Sigmoid colon (tissue), 7 donors: Measurements from ENCODE around the gene CHCHD6. TPM values are rescaled to one million over a fixed set of nuclear protein-coding genes. Genes with fewer than 3 reads are reported as not detected.

Experiments used
- DNase-seq: peaks from one replicate; pipeline ENCODE4 v3.0.0-alpha.2; 2019
- H3K27ac ChIP-seq, 4 donors: fragments of 200-600 bp; sonication (generic); one replicate each; pipeline ENCODE4 v1.5.1; 2016 to 2019; ENCODE audit warnings: mild to moderate bottlenecking in 1 of 4
- H3K27me3 ChIP-seq, 3 donors: fragments of 200-600 bp; sonication (generic); one replicate each; pipeline ENCODE4 v1.5.1; 2019; ENCODE audit warnings: mild to moderate bottlenecking in 1 of 3
- H3K36me3 ChIP-seq, 4 donors: fragments of 200-600 bp; sonication (generic); one replicate each; pipeline ENCODE4 v1.5.1; 2016 to 2019
- H3K4me1 ChIP-seq, 4 donors: fragments of 200-600 bp; sonication (generic); one replicate each; pipeline ENCODE4 v1.5.1; 2017 to 2019
- H3K4me3 ChIP-seq, 4 donors: fragments of 200-600 bp; sonication (generic); one replicate each; pipeline ENCODE4 v1.5.1; 2017 to 2019; ENCODE audit warnings: mild to moderate bottlenecking in 2 of 4, moderate library complexity in 1 of 4
- H3K9me3 ChIP-seq, 4 donors: fragments of 200-600 bp in 3 of 4; sonication (generic) in 3 of 4; one replicate each; pipeline versions ENCODE4 v1.5.1 to v1.6.1; 2013 to 2019
- EP300 ChIP-seq, 4 donors: sonication (generic); formaldehyde crosslinking; IDR thresholded peaks; one replicate each; pipeline ENCODE4 v1.6.1; 2017; ENCODE audit warnings: antibody characterized with exemption in 4 of 4
- POLR2A ChIP-seq, 2 donors: fragments of 450-650 bp; IDR thresholded peaks; one replicate each; pipeline ENCODE4 v1.6.1; 2016; ENCODE audit warnings: antibody characterized with exemption in 2 of 2, mild to moderate bottlenecking in 2 of 2, moderate library complexity in 2 of 2
- POLR2AphosphoS5 ChIP-seq, 4 donors: sonication (generic); formaldehyde crosslinking; IDR thresholded peaks; one replicate each; pipeline ENCODE4 v1.6.1; 2017; ENCODE audit warnings: antibody characterized with exemption in 4 of 4
- WGBS, 2 donors: extraction: QIAGEN DNeasy Blood & Tissue Kit; methylation state at CpG; one replicate each; pipeline ENCODE4 v1.1.7; 2013; 5-methylcytosine and 5-hydroxymethylcytosine counted together
- intact Hi-C: fragments of 100-400 bp; cut with DNase I; formaldehyde crosslinking; loops from one replicate; pipeline ENCODE4 v1.15.1; 2023
- polyA plus RNA-seq, 3 donors: library from polyadenylated mRNA; stranded (reverse); fragments of 200-250 nt; gene quantifications; one replicate each; pipeline ENCODE4 v1.2.3, GENCODE V29; 2013
- total RNA-seq, 4 donors: library from RNA; depleted of rRNA; stranded (reverse); fragments of >200 nt; gene quantifications; one replicate each; pipeline ENCODE4 v1.1.0, GENCODE V29; 2016
- TF ChIP-seq, protein P1 (sequence below), 4 experiments: fragments of 450-650 bp in 3 of 4; fragments of 200-600 bp in 1 of 4; IDR thresholded peaks; one replicate each; pipeline ENCODE4 v1.5.1; 2016 to 2019; ENCODE audit warnings: antibody characterized with exemption in 4 of 4, mild to moderate bottlenecking in 3 of 4, moderate library complexity in 2 of 4
- donor health status: healthy with polysubstance abuse.
- donor health status: Bipolar disorder and iron deficiency.
- donor health status: healthy.

Gene CHCHD6
- total and polyA plus RNA-seq, 7 donors: 8.0 to 20.9 (median 14.4) TPM

DNA sequence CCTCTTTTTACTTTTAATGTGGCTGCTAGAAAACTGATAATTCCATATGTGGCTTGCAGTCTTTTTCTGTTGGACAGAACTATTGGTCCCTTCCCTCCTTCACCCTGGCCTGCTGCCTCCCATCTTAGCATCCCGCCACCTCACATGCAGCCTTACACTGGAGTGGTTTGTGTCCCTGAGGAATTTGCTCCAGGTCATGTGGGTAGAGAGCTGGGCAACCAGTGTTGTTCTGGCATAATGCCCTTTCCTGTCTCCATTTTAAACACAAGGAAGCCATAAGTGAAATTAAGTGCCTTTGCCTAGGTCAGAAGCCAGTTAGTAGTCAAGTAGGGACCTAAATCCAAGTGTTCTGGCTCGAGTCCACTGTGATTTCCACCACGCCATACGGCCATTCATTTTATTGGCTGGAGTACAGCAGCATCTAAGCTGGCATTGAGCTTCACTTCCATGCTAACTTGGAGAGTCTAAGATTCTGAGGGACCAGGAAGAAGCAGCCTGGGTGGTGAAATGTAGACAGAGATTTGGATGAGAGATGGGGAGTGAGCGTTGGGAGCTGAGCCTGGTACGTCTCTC, 232.9 kb downstream of the CHCHD6 start:
- Histone ChIP-seq H3K4me3 (no peak overlapping the region), H3K9me3 (no peaks in the 10 kb centered on the region), H3K27me3 (no peaks in the 10 kb centered on the region), H3K36me3 (no peaks in the 10 kb centered on the region), H3K4me1 (peaks cover 0 to 14% (median 7%) of the 10 kb centered on the region in 4 donors), H3K27ac (no peak overlapping the region)
- intact Hi-C loops: no loop called here
- WGBS, 2 donors: 89 to 91% methylated on average over 6 of the region's 6 CpGs
- no peak for TF ChIP-seq POLR2A (IDR thresholded peaks at IDR 0.05)
- no peak for TF ChIP-seq EP300 (IDR thresholded peaks at IDR 0.05)
- TF ChIP-seq POLR2AphosphoS5 (IDR thresholded peaks at IDR 0.05): no peak
- TF ChIP-seq, protein P1, sequence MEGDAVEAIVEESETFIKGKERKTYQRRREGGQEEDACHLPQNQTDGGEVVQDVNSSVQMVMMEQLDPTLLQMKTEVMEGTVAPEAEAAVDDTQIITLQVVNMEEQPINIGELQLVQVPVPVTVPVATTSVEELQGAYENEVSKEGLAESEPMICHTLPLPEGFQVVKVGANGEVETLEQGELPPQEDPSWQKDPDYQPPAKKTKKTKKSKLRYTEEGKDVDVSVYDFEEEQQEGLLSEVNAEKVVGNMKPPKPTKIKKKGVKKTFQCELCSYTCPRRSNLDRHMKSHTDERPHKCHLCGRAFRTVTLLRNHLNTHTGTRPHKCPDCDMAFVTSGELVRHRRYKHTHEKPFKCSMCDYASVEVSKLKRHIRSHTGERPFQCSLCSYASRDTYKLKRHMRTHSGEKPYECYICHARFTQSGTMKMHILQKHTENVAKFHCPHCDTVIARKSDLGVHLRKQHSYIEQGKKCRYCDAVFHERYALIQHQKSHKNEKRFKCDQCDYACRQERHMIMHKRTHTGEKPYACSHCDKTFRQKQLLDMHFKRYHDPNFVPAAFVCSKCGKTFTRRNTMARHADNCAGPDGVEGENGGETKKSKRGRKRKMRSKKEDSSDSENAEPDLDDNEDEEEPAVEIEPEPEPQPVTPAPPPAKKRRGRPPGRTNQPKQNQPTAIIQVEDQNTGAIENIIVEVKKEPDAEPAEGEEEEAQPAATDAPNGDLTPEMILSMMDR (IDR thresholded peaks at IDR 0.05): no peak
- peak; percentile 43 for DNase-seq

DNA sequence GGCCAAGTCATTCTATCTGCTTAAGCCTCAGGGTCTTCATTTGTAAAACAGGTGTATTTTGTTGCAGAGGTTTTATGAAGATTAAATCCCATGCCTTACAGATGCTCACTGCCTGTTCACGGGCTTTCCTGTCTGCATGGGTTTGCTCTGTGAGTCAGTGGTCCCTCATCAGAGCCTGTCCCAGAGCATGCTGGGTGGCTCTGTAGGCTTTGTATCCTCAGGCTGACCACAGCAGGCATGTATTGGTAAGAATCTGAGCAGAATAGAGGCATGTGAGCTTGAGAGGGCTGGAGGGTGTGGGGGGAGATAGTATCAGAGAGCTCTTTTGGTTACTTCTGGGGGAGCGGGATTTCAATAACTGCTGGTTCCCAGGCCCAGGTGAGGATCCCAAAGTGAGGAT, 233.5 kb downstream of the CHCHD6 start:
- DNase-seq: peak; percentile 15
- no peak for TF ChIP-seq EP300 (IDR thresholded peaks at IDR 0.05)
- no peak for TF ChIP-seq POLR2A (IDR thresholded peaks at IDR 0.05)
- no peak for TF ChIP-seq POLR2AphosphoS5 (IDR thresholded peaks at IDR 0.05)
- TF ChIP-seq, protein P1 (IDR thresholded peaks at IDR 0.05): no peak
- intact Hi-C loops: no loop called here
- 98 to 99% methylated on average over 2 of the region's 2 CpGs for WGBS, 2 donors
- H3K9me3 ChIP-seq: no peaks in the 10 kb centered on the region
- no peaks in the 10 kb centered on the region for H3K36me3 ChIP-seq
- H3K4me3 ChIP-seq: no peak overlapping the region
- no peak overlapping the region for H3K27ac ChIP-seq
- H3K4me1 ChIP-seq: peaks cover 0 to 14% (median 7%) of the 10 kb centered on the region in 4 donors
- H3K27me3 ChIP-seq: no peaks in the 10 kb centered on the region

DNA sequence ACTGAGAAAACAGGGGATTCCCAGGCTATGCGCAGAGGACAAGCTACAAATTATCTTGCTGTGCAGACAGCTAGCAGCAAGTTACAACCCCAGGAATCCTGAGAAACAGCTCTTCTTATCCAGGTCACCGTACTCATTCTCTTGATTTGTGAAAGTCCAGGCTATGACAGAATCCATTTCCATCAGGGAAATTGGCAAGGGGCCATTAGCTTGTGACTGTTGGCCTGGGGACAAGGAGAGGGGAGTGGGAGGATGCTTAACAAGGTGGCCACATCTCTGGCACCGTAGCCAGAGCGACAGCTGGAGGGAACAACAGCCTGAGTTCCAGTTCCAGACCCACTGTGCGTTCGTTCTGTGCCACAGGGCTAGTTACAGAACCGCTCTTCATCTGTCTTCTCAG, 233.9 kb downstream of the CHCHD6 start:
- Histone ChIP-seq H3K4me1 (peaks cover 0 to 14% (median 7%) of the 10 kb centered on the region in 4 donors), H3K27ac (no peak overlapping the region), H3K4me3 (no peak overlapping the region), H3K9me3 (no peaks in the 10 kb centered on the region), H3K36me3 (no peaks in the 10 kb centered on the region), H3K27me3 (no peaks in the 10 kb centered on the region)
- 77 to 87% methylated on average over 7 of the region's 7 CpGs for WGBS, 2 donors
- DNase-seq: peak; percentile 52
- intact Hi-C loops: no loop called here
- TF ChIP-seq EP300 (IDR thresholded peaks at IDR 0.05): no peak
- TF ChIP-seq POLR2AphosphoS5 (IDR thresholded peaks at IDR 0.05): no peak
- TF ChIP-seq POLR2A (IDR thresholded peaks at IDR 0.05): no peak
- TF ChIP-seq, protein P1 (IDR thresholded peaks at IDR 0.05): no peak

DNA sequence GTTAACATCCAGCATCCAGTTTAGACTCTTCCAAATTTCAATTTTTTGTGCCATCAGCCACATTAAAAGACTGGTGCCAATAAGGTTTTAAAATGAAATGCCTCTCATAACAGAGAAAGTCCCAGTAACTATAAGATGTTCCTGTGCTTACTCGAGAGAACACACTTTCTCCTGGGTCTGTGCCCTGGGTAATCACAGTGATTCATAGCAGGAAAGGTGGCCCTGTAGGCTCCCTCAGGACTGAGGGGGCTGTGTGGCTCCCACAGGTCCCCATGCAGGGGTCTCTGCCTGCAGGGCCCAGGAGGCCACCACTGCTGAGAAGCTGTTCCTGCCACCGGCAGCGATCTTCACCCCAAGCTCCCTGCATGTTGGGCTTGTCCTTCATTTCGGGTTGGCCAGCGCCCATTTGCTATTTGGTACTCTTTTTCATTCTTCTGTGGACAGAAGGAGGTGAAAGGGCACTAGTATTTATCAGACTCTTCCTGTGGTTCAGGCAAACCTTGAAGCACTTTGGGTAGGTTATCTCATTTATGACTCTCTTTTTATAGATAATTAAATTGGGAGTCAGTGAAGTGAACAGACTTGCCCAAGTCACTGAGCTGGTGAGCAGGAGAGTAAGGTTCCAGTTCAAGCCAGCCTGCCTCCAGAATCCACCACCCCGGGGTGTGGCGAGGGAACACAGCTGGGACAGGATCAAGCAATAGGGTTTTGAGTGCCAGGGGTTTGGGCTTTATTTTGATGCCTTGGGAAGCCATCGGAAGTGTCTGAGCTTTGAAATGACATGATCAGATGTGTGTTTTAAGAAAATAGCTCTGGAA, 234.7 kb downstream of the CHCHD6 start:
- no peaks in the 10 kb centered on the region for H3K9me3 ChIP-seq
- intact Hi-C loops: no loop called here
- peaks cover 0 to 14% (median 7%) of the 10 kb centered on the region in 4 donors for H3K4me1 ChIP-seq
- no peaks in the 10 kb centered on the region for H3K27me3 ChIP-seq
- H3K36me3 ChIP-seq: no peaks in the 10 kb centered on the region
- DNase-seq: peak; percentile 46
- WGBS, 2 donors: 57 to 77% methylated on average over 8 of the region's 8 CpGs
- no peak overlapping the region for H3K27ac ChIP-seq
- H3K4me3 ChIP-seq: no peak overlapping the region
- no peak for TF ChIP-seq POLR2AphosphoS5 (IDR thresholded peaks at IDR 0.05)
- no peak for TF ChIP-seq EP300 (IDR thresholded peaks at IDR 0.05)
- TF ChIP-seq, protein P1 (IDR thresholded peaks at IDR 0.05): no peak
- TF ChIP-seq POLR2A (IDR thresholded peaks at IDR 0.05): no peak
